Skeletal muscle satellite cell (primary cell): ENCODE data around the gene NACC1. TPM values are rescaled to one million over a fixed set of nuclear protein-coding genes. Genes with fewer than 3 reads are reported as not detected.

Experiments
- H3K27me3 ChIP-seq: 2 replicates; pipeline ENCODE4 v1.7.0; 2013; ENCODE audit warnings: low read length; ENCODE audit not compliant: control insufficient read depth, insufficient read depth
- H3K36me3 ChIP-seq: 2 replicates; pipeline ENCODE4 v1.7.0; 2013; ENCODE audit warnings: mild to moderate bottlenecking, control low read depth, low read length; ENCODE audit not compliant: insufficient read depth
- H3K4me1 ChIP-seq: 2 replicates; pipeline ENCODE4 v1.7.0; 2013; ENCODE audit warnings: low read length; ENCODE audit not compliant: control insufficient read depth, insufficient read depth
- H3K4me2 ChIP-seq: 2 replicates; pipeline ENCODE4 v1.7.0; 2013; ENCODE audit warnings: mild to moderate bottlenecking, low read length
- H3K4me3 ChIP-seq: 2 replicates; pipeline ENCODE4 v1.7.0; 2013; ENCODE audit warnings: low read length
- H3K9ac ChIP-seq: 2 replicates; pipeline ENCODE4 v1.7.0; 2013; ENCODE audit warnings: mild to moderate bottlenecking, low read depth, low read length, moderate library complexity
- H3K9me3 ChIP-seq: replicated peaks from 2 replicates; pipeline ENCODE4 v1.7.0; 2013; ENCODE audit warnings: mild to moderate bottlenecking, control low read depth, low read length
- total RNA-seq: library from RNA; depleted of rRNA; stranded (reverse); fragments of >200 nt; gene quantifications from 2 replicates; pipeline ENCODE4 v1.2.3, GENCODE V29; 2012; rRNA removed

The NACC1 gene
- 84.7 and 112 TPM in 2 replicates for total RNA-seq

DNA sequence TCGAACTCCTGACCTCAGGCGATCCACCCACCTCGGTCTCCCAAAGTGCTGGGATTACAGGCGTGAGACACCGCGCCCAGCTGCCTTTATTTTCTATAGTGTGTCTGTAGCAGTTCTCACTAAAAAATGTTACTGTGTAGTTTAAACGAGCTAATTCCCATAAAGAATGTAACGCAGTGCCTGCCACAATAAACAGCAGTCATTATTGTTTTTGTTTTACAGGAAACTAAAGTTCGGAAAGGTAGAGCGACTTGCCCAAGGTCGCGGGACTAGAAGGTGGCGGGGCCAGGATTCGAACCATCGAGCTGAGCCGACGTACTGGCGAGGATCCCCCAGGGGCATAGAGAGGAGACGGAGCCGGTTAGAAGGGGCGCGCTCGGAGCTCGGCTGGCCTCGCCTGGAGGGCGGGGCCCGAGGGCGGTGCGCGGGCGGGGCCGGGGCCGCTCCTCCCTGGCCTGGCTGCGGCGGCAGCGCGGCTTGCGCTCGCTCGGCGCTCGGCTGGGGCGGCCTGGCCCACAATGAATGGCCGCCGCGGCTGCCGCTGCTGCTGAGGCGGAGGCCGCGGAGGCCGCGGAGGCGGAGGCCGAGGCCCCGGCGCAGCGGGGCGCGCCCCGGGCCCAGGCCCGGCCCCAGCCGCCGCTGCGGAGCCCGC, at the start of gene NACC1:
TSS of gene NACC1 (plus strand) at position 493 of the 652 bp plus-strand sequence. CDS start 16,944 bp downstream, outside the sequence.
- Histone ChIP-seq H3K4me2 (peak within 1 kb of the TSS; percentile 95), H3K27me3 (no peaks in the 10 kb centered on the region), H3K9ac (peak within 1 kb of the TSS; percentile 93), H3K9me3 (no peaks in the 10 kb centered on the region), H3K4me3 (peak within 1 kb of the TSS; percentile 91), H3K4me1 (peaks cover 52% of the 10 kb centered on the region), H3K36me3 (peaks cover 22% of the 10 kb centered on the region)

- peak overlapping the region; percentile 27 for H3K4me2 ChIP-seq
- H3K9ac ChIP-seq = peak overlapping the region; percentile 52
- H3K4me3 ChIP-seq = no peak overlapping the region
- peaks cover 34% of the 10 kb centered on the region for H3K4me1 ChIP-seq
- H3K27me3 ChIP-seq = no peaks in the 10 kb centered on the region
- no peaks in the 10 kb centered on the region for H3K9me3 ChIP-seq
- peaks cover 23% of the 10 kb centered on the region for H3K36me3 ChIP-seq
These were observed 48.4 kb upstream of the NACC1 start for GRCh38 chr19:13069415-13070359.

DNA sequence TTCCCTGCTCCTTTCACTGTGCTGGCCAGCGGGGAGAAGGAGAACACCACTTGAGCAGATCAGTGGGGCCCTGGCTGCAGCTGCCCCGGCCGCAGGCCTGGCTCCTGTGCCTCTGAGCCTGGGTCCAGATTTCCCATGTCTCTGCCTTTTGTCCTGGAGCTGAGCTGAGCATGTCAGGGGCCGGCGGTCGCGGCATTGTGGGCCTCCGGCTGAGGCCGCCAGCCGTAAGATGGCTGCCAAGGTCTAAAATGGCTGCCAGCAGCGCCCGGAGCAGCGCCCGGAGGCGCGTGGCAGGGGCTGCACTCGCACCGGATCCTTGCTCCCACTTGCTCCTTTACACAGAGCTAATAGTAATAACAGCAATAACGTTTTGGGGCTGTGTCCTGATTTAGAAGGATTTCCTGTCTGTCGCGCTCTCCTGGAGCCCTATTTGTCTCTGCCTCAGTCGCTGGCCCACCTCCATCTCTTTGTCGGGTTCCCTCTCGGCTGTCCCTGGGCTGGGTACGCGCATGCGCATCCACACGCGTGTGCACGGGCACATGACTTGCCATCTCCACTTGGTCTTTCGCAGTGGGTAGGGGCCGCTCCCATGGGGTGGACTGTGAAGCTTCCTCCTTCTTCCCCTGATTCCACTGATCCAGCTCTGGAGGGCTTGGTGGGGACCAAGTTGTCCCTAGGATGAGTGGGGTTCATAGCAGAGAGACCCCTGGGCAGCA, 47.5 kb upstream of the NACC1 start:
- Histone ChIP-seq H3K9ac (peak overlapping the region; percentile 52), H3K36me3 (peaks cover 29% of the 10 kb centered on the region), H3K4me1 (peaks cover 37% of the 10 kb centered on the region), H3K4me3 (no peak overlapping the region), H3K27me3 (no peaks in the 10 kb centered on the region), H3K9me3 (no peaks in the 10 kb centered on the region), H3K4me2 (peak overlapping the region; percentile 27)

DNA sequence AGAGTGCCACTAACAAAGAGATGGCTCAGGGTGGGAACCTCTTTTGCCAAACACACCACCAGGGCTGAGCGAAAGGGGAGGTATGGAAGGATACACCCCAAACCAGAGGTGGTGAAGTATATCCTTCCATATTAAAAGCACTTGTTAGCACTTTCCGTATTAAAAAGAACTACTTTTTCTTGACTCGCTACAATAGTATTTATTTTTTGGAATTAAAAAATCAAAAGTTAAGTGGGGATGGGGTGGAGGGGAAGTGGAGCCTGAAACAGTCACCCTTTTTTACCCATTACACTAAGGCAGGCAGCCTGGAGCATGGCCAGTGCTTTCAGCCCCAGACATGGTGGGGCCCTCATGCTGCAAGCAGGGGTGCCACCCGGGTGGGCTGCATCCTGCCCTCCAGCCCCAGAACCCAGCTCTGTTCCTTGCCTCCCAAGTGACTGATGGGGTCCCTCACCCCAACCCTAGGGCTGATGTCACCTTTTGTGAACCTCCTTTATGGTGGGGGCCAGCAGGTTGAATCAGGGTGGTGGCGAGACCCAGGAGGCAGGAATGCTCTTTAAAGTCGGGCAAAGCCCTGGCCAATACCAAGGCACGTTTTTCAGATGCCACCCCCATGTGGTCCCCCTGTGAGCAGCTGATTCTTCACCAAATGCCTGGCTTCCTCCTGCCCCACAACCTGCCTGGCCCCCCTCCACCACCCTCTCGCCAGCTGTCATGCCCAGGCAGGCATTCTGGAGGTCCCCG, 46.4 kb upstream of the NACC1 start:
- H3K27me3 ChIP-seq = no peaks in the 10 kb centered on the region
- H3K9ac ChIP-seq = no peak overlapping the region
- H3K9me3 ChIP-seq = no peaks in the 10 kb centered on the region
- peaks cover 39% of the 10 kb centered on the region for H3K36me3 ChIP-seq
- H3K4me1 ChIP-seq = peaks cover 44% of the 10 kb centered on the region
- no peak overlapping the region for H3K4me2 ChIP-seq
- H3K4me3 ChIP-seq = no peak overlapping the region

- Histone ChIP-seq H3K4me2 (no peak overlapping the region), H3K4me1 (peaks cover 44% of the 10 kb centered on the region)
These were observed 45.7 kb upstream of the NACC1 start for GRCh38 chr19:13072188-13072908.

DNA sequence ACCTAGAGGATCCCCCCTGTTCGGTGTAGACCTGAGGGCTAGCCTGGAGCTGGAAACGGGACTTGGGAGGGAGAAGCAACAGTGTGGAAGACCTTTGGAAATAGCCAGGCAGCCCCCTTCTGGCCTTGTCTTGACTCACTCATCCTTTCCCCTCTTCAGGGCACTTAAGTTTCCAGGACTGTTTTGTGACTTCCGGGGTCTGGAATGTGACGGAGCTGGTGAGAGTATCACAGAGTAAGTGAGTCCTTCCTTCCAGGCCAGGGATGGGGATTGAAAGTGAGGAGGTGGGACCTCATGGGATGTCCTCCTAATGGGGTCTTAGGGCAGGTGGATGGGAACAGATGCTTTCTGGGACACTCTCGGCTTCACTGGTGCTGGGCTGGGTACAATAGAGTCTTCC, 44.8 kb upstream of the NACC1 start:
- Histone ChIP-seq H3K4me3 (no peak overlapping the region), H3K36me3 (peaks cover 54% of the 10 kb centered on the region), H3K4me2 (no peak overlapping the region), H3K9me3 (no peaks in the 10 kb centered on the region), H3K4me1 (peaks cover 46% of the 10 kb centered on the region), H3K9ac (no peak overlapping the region), H3K27me3 (no peaks in the 10 kb centered on the region)

More at GRCh38 chr19:13072188-13072908, 45.7 kb upstream of the NACC1 start:
- Histone ChIP-seq H3K27me3 (no peaks in the 10 kb centered on the region), H3K9me3 (no peaks in the 10 kb centered on the region), H3K9ac (no peak overlapping the region), H3K36me3 (peaks cover 45% of the 10 kb centered on the region), H3K4me3 (no peak overlapping the region)

GRCh38 chr19:13074378-13074777, 43.7 kb upstream of the NACC1 start:
- no peaks in the 10 kb centered on the region for H3K27me3 ChIP-seq
- no peak overlapping the region for H3K9ac ChIP-seq
- no peaks in the 10 kb centered on the region for H3K9me3 ChIP-seq
- no peak overlapping the region for H3K4me2 ChIP-seq
- H3K4me3 ChIP-seq = no peak overlapping the region
- peaks cover 51% of the 10 kb centered on the region for H3K4me1 ChIP-seq
- H3K36me3 ChIP-seq = peaks cover 53% of the 10 kb centered on the region

DNA sequence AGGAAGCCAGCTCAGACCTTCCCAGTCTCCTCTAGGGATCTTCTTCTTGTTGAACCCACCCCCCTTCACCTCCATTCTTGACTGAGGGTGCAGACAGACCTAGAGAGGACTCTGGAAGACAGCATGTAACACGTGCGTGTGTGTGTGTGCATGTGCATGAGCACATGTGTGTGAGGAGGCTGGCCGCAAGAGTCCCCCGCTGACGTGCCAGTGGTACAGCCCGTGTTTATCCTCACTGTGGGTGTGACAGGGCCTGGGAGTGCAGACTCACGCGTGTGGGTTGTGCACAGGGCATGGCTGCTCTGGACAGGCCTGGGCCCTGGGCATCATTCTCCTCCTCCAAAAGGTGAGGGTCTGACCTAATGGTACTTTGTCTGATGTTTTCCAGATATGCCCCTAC, 41.7 kb upstream of the NACC1 start:
- H3K4me1 ChIP-seq = peaks cover 43% of the 10 kb centered on the region
- no peak overlapping the region for H3K4me2 ChIP-seq
- H3K9me3 ChIP-seq = no peaks in the 10 kb centered on the region
- H3K36me3 ChIP-seq = peaks cover 53% of the 10 kb centered on the region
- H3K9ac ChIP-seq = no peak overlapping the region
- H3K4me3 ChIP-seq = no peak overlapping the region
- no peaks in the 10 kb centered on the region for H3K27me3 ChIP-seq

DNA sequence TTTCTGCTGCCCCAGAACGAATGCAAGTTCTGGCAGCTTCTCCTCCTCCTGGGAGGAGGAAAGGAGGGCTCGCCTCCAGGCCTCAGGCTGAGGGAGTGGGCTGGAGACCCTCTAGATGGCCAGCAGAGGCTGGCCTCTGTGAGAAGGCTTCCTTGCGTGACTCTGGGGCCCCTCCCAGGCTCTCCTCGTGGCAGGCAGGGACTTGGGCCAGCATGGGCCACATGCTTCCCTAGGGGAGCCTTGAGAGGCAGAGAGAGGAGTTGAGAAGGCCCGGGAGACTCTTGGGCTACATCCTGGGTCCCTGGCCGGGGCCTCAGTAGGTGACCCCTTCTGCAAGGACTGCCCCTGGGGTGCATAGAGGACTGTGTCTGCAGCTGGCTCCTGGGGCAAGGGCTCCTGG, 41.3 kb upstream of the NACC1 start:
- H3K36me3 ChIP-seq = peaks cover 58% of the 10 kb centered on the region
- H3K27me3 ChIP-seq = no peaks in the 10 kb centered on the region
- no peak overlapping the region for H3K4me2 ChIP-seq
- H3K4me3 ChIP-seq = no peak overlapping the region
- peaks cover 45% of the 10 kb centered on the region for H3K4me1 ChIP-seq
- H3K9ac ChIP-seq = no peak overlapping the region
- H3K9me3 ChIP-seq = no peaks in the 10 kb centered on the region

DNA sequence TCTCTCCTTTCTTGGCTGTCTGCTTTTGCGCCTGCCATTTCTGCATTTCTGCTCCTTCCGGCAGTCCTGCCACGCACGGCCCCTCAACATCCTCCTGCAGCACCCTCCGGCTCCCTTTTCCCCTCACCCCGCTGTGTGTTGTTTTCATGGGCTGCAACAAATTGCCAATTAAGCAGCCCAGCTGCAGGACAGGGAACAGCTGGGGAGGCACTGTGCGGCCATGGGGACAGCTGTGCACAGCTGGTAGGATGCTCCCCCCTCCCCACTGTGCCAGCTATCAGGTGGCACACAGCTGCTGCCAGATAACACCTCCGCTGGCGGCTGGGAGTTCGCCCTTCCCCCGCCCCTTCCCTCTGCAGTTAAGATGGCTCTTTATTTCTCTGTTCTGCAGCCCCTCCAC, 40.8 kb upstream of the NACC1 start:
- Histone ChIP-seq H3K9me3 (no peaks in the 10 kb centered on the region), H3K4me1 (peaks cover 48% of the 10 kb centered on the region), H3K4me3 (no peak overlapping the region), H3K9ac (no peak overlapping the region), H3K4me2 (no peak overlapping the region), H3K27me3 (no peaks in the 10 kb centered on the region), H3K36me3 (peaks cover 62% of the 10 kb centered on the region)
